KMS-11 (cell line): ENCODE measurements around the gene LEFTY2.

Experiments
- H2AFZ ChIP-seq: fragments of 200-600 bp; sonication (generic); 2 replicates; pipeline ENCODE4 v1.6.1; 2016; ENCODE audit warnings: antibody characterized with exemption, mixed run types, low read depth
- H3K27ac ChIP-seq: fragments of 200-600 bp; sonication (generic); 2 replicates; pipeline ENCODE4 v1.6.1; 2016; ENCODE audit warnings: mild to moderate bottlenecking, mixed run types
- H3K27me3 ChIP-seq: fragments of 200-600 bp; sonication (generic); 2 replicates; pipeline ENCODE4 v1.6.1; 2017; ENCODE audit warnings: mild to moderate bottlenecking, low read depth, mixed run types, moderate library complexity; ENCODE audit not compliant: insufficient read depth
- H3K36me3 ChIP-seq: fragments of 200-600 bp; sonication (generic); 2 replicates; pipeline ENCODE4 v1.6.1; 2017; ENCODE audit warnings: mild to moderate bottlenecking, mixed run types; ENCODE audit not compliant: insufficient read depth
- H3K4me1 ChIP-seq: fragments of 200-600 bp; sonication (generic); 2 replicates; pipeline ENCODE4 v1.6.1; 2016; ENCODE audit warnings: mild to moderate bottlenecking, low read depth, mixed run types; ENCODE audit not compliant: poor library complexity, severe bottlenecking
- H3K4me2 ChIP-seq: fragments of 200-600 bp; sonication (generic); 2 replicates; pipeline ENCODE4 v1.7.0; 2016; ENCODE audit warnings: mild to moderate bottlenecking, mixed run types
- H3K4me3 ChIP-seq: fragments of 200-600 bp; sonication (generic); IDR thresholded peaks from 2 replicates; pipeline ENCODE4 v1.6.1; 2017; ENCODE audit warnings: low read depth, low read length, mixed read lengths; ENCODE audit not compliant: insufficient read depth
- H3K79me2 ChIP-seq: fragments of 200-600 bp; sonication (generic); 2 replicates; pipeline ENCODE4 v1.6.1; 2016; ENCODE audit warnings: low read depth, mixed run types; ENCODE audit not compliant: insufficient read depth
- H3K9ac ChIP-seq: fragments of 200-600 bp; sonication (generic); 2 replicates; pipeline ENCODE4 v1.6.1; 2016; ENCODE audit warnings: mild to moderate bottlenecking, mixed run types
- H4K20me1 ChIP-seq: fragments of 200-600 bp; sonication (generic); 2 replicates; pipeline ENCODE4 v1.6.1; 2016; ENCODE audit warnings: mild to moderate bottlenecking, mixed run types; ENCODE audit not compliant: insufficient read depth
- CTCF ChIP-seq: fragments of 200-600 bp; sonication (generic); conservative IDR thresholded peaks from 2 replicates; pipeline ENCODE4 v1.6.1; 2017; ENCODE audit warnings: low read depth, mild to moderate bottlenecking, antibody characterized with exemption, low read length, moderate library complexity, mixed read lengths

Gene LEFTY2

DNA sequence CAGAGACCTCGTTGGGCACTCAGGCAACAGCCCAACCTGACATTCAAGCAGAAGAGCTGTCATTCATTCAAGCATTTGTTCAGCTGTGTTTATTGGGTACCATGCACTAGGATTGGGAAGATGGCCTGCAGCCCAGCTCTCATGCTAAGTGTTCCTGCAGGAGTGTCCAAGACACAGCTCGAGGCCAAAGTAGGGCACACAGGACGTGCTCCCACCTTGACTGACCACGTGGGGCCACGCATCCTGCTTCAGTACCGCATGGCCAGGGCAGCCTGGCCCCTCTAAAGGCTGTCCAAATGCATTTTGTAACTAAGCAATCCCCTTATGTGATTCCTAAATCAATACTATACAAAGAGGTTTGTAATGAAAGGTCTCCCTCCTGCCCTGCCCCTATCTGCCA is 26.6 kb downstream of the LEFTY2 start:
- H2AFZ ChIP-seq, result no peak overlapping the region
- H3K79me2 ChIP-seq, result no peaks in the 10 kb centered on the region
- no peaks in the 10 kb centered on the region for H3K27me3 ChIP-seq
- no peak for TF ChIP-seq CTCF
- H3K9ac ChIP-seq, result no peak overlapping the region
- no peak overlapping the region for H3K4me3 ChIP-seq
- no peaks in the 10 kb centered on the region for H4K20me1 ChIP-seq
- H3K4me2 ChIP-seq, result no peak overlapping the region
- peaks cover 5% of the 10 kb centered on the region for H3K4me1 ChIP-seq
- no peak overlapping the region for H3K27ac ChIP-seq
- no peaks in the 10 kb centered on the region for H3K36me3 ChIP-seq

GRCh38 chr1:225911191-225912130 is 29.6 kb downstream of the LEFTY2 start:
- no peaks in the 10 kb centered on the region for H3K4me1 ChIP-seq
- H2AFZ ChIP-seq, result no peak overlapping the region

DNA sequence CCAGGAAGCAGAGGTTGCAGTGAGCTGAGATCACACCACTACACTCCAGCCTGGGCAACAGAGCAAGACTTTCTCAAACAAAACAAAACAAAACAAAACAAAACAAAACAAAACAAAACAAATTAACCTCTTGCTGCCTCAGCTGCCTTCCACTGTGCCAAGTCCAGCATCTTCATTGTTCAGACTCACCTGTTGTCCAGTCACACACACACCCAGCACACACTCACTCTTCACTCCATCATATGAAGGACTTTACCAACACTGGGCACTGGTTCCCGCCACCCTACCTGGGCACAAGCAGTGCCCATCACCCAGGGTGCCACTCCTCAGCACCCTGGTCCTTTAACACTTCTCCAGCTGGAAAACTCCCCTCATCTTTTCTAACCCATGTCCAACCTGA is 31.5 kb downstream of the LEFTY2 start:
- Histone ChIP-seq H2AFZ (no peak overlapping the region), H3K36me3 (no peaks in the 10 kb centered on the region), H4K20me1 (no peaks in the 10 kb centered on the region), H3K27me3 (no peaks in the 10 kb centered on the region), H3K9ac (no peak overlapping the region), H3K27ac (no peak overlapping the region), H3K79me2 (no peaks in the 10 kb centered on the region), H3K4me3 (no peak overlapping the region), H3K4me2 (no peak overlapping the region), H3K4me1 (no peaks in the 10 kb centered on the region)
- no peak for TF ChIP-seq CTCF

More at GRCh38 chr1:225911191-225912130, 29.6 kb downstream of the LEFTY2 start:
- Histone ChIP-seq H4K20me1 (no peaks in the 10 kb centered on the region), H3K27me3 (no peaks in the 10 kb centered on the region), H3K4me3 (no peak overlapping the region), H3K4me2 (no peak overlapping the region), H3K79me2 (no peaks in the 10 kb centered on the region), H3K27ac (no peak overlapping the region), H3K9ac (no peak overlapping the region), H3K36me3 (no peaks in the 10 kb centered on the region)
- peak; percentile 72 for TF ChIP-seq CTCF

- H3K4me1 ChIP-seq, result no peaks in the 10 kb centered on the region
- no peak for TF ChIP-seq CTCF
- no peak overlapping the region for H2AFZ ChIP-seq
- no peaks in the 10 kb centered on the region for H3K36me3 ChIP-seq
- no peak overlapping the region for H3K27ac ChIP-seq
- no peak overlapping the region for H3K4me3 ChIP-seq
- no peaks in the 10 kb centered on the region for H3K27me3 ChIP-seq
- H4K20me1 ChIP-seq, result no peaks in the 10 kb centered on the region
- H3K9ac ChIP-seq, result no peak overlapping the region
- no peaks in the 10 kb centered on the region for H3K79me2 ChIP-seq
- H3K4me2 ChIP-seq, result no peak overlapping the region
Measured at GRCh38 chr1:225908773-225909172, 32.2 kb downstream of the LEFTY2 start.
